Liver (tissue), 3 donors: ENCODE measurements around the gene RXFP3.

Source experiments
- EGR1 ChIP-seq, 2 donors: IDR thresholded peaks; 2 replicates each; pipeline ENCODE4 v1.6.1; 2016 to 2018; ENCODE audit warnings: antibody characterized with exemption in 2 of 2, low read depth in 2 of 2
- TF ChIP-seq, protein P1 (sequence below): fragments of 150-350 bp; IDR thresholded peaks from 2 replicates; pipeline ENCODE4 v1.5.1; 2017; ENCODE audit warnings: improper control_type of control experiment, low read depth, low read length; ENCODE audit not compliant: missing input control
- donor health status: healthy.
- donor health status: healthy.

DNA sequence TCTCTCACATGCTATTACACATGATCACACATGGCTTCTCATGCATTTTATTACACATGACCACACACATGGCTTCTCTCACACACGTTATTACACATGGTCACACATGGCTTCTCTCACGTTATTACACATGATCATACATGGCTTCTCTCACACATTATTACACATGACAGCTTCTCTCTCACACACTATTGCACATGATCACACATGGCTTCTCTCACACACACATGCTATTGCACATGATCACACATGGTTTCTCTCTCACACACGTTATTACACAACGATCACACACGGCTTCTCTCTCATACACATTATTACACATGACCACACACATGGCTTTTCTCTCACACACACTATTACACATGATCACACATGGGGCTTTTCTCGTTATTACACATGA is 49.3 kb downstream of the RXFP3 start:
- TF ChIP-seq, protein P1, sequence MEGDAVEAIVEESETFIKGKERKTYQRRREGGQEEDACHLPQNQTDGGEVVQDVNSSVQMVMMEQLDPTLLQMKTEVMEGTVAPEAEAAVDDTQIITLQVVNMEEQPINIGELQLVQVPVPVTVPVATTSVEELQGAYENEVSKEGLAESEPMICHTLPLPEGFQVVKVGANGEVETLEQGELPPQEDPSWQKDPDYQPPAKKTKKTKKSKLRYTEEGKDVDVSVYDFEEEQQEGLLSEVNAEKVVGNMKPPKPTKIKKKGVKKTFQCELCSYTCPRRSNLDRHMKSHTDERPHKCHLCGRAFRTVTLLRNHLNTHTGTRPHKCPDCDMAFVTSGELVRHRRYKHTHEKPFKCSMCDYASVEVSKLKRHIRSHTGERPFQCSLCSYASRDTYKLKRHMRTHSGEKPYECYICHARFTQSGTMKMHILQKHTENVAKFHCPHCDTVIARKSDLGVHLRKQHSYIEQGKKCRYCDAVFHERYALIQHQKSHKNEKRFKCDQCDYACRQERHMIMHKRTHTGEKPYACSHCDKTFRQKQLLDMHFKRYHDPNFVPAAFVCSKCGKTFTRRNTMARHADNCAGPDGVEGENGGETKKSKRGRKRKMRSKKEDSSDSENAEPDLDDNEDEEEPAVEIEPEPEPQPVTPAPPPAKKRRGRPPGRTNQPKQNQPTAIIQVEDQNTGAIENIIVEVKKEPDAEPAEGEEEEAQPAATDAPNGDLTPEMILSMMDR = no peak
- no peak for TF ChIP-seq EGR1 (IDR thresholded peaks at IDR 0.05; ENCODE audit: low read depth in 2 of 2)
